Trophoblast cell (in vitro differentiated cells and primary cell): ENCODE measurements around the gene CNTN4.

Experiments used
- DNase-seq, 2 donors: peaks; one replicate each; pipeline ENCODE4 v3.0.0-alpha.2; 2016
- H2AFZ ChIP-seq: 2 replicates; pipeline ENCODE4 v1.6.1; 2013; ENCODE audit warnings: low read length, moderate library complexity, mild to moderate bottlenecking; ENCODE audit not compliant: insufficient read depth, poor library complexity
- H2AK5ac ChIP-seq: 2 replicates; pipeline ENCODE4 v1.6.1; 2013; ENCODE audit warnings: mild to moderate bottlenecking, low read length
- H2BK120ac ChIP-seq: 2 replicates; pipeline ENCODE4 v1.6.1; 2013; ENCODE audit warnings: low read length, mild to moderate bottlenecking, moderate library complexity; ENCODE audit not compliant: insufficient read depth, poor library complexity
- H2BK12ac ChIP-seq: 2 replicates; pipeline ENCODE4 v1.6.1; 2013; ENCODE audit warnings: mild to moderate bottlenecking, low read length, moderate library complexity
- H2BK5ac ChIP-seq: 2 replicates; pipeline ENCODE4 v1.6.1; 2013; ENCODE audit warnings: low read length, low read depth, moderate library complexity, mild to moderate bottlenecking; ENCODE audit not compliant: poor library complexity
- H3K14ac ChIP-seq: 2 replicates; pipeline ENCODE4 v1.6.1; 2013; ENCODE audit warnings: mild to moderate bottlenecking, low read length
- H3K18ac ChIP-seq: 2 replicates; pipeline ENCODE4 v1.6.1; 2013; ENCODE audit warnings: mild to moderate bottlenecking, low read length
- H3K23ac ChIP-seq: 2 replicates; pipeline ENCODE4 v1.6.1; 2013; ENCODE audit warnings: low read length
- H3K27ac ChIP-seq: 2 replicates; pipeline ENCODE4 v1.5.1; 2013; ENCODE audit warnings: low read depth, mild to moderate bottlenecking, inconsistent platforms, low read length, moderate library complexity
- H3K27me3 ChIP-seq: 2 replicates; pipeline ENCODE4 v1.6.1; 2013; ENCODE audit warnings: inconsistent platforms, mild to moderate bottlenecking, low read length, moderate library complexity; ENCODE audit not compliant: insufficient read depth
- H3K36me3 ChIP-seq, 2 experiments: 1 replicate in 1 of 2; 2 replicates in 1 of 2; pipeline ENCODE4 v1.6.1; 2013; ENCODE audit warnings: low read length in 2 of 2, mild to moderate bottlenecking in 2 of 2, moderate library complexity in 1 of 2; ENCODE audit not compliant: insufficient read depth in 2 of 2, control insufficient read depth in 1 of 2
- H3K4ac ChIP-seq: 2 replicates; pipeline ENCODE4 v1.6.1; 2013; ENCODE audit warnings: low read depth, mild to moderate bottlenecking, low read length, moderate library complexity
- H3K4me1 ChIP-seq, 2 experiments: 1 replicate in 1 of 2; 2 replicates in 1 of 2; pipeline ENCODE4 v1.6.1; 2013; ENCODE audit warnings: low read length in 2 of 2, mild to moderate bottlenecking in 2 of 2, moderate library complexity in 1 of 2; ENCODE audit not compliant: insufficient read depth in 2 of 2, control insufficient read depth in 1 of 2
- H3K4me2 ChIP-seq: 2 replicates; pipeline ENCODE4 v1.6.1; 2013; ENCODE audit warnings: inconsistent platforms, mild to moderate bottlenecking, low read length, moderate library complexity
- H3K4me3 ChIP-seq: 2 replicates; pipeline ENCODE4 v1.5.1; 2013; ENCODE audit warnings: mild to moderate bottlenecking, low read depth, low read length, inconsistent platforms
- H3K79me1 ChIP-seq: one replicate; pipeline ENCODE4 v1.6.1; 2013; ENCODE audit warnings: low read length
- H3K79me2 ChIP-seq: 2 replicates; pipeline ENCODE4 v1.6.1; 2013; ENCODE audit warnings: low read length, mild to moderate bottlenecking; ENCODE audit not compliant: control insufficient read depth, insufficient read depth, poor library complexity
- H3K9ac ChIP-seq: 2 replicates; pipeline ENCODE4 v1.6.1; 2013; ENCODE audit warnings: mild to moderate bottlenecking, low read length
- H3K9me3 ChIP-seq: 2 replicates; pipeline ENCODE4 v1.6.1; 2013; ENCODE audit warnings: low read depth, mild to moderate bottlenecking, control low read depth, inconsistent platforms, low read length; ENCODE audit not compliant: insufficient read depth
- H4K12ac ChIP-seq: 2 replicates; pipeline ENCODE4 v1.6.1; 2013; ENCODE audit warnings: low read depth, mild to moderate bottlenecking, low read length, moderate library complexity
- H4K8ac ChIP-seq: 2 replicates; pipeline ENCODE4 v1.6.1; 2013; ENCODE audit warnings: low read depth, mild to moderate bottlenecking, low read length, moderate library complexity
- H4K91ac ChIP-seq: one replicate; pipeline ENCODE4 v1.6.1; 2013; ENCODE audit warnings: low read depth, mild to moderate bottlenecking, low read length, moderate library complexity
- WGBS: extraction: QIAGEN DNeasy Blood & Tissue Kit; methylation state at CpG from one replicate; pipeline ENCODE4 v1.1.7; 2013; ENCODE audit warnings: missing lambda C conversion rate; ENCODE audit not compliant: insufficient read length, insufficient coverage; ENCODE audit errors: extremely low coverage; 5-methylcytosine and 5-hydroxymethylcytosine counted together

CNTN4 gene

GRCh38 chr3:2420919-2421318, 322.3 kb downstream of the CNTN4 start:
- Histone ChIP-seq H3K36me3 (no peaks in the 10 kb centered on the region), H2AFZ (no peak overlapping the region), H2BK12ac (no peak overlapping the region), H3K9ac (no peak overlapping the region), H3K4ac (no peak overlapping the region), H3K79me2 (no peaks in the 10 kb centered on the region), H3K23ac (no peak overlapping the region), H3K27ac (no peak overlapping the region), H3K4me1 (peaks cover 4 to 6% of the 10 kb centered on the region in 2 experiments), H3K9me3 (no peaks in the 10 kb centered on the region), H2AK5ac (no peak overlapping the region), H4K12ac (no peak overlapping the region), H3K27me3 (no peaks in the 10 kb centered on the region), H4K91ac (no peak overlapping the region), H3K4me3 (no peak overlapping the region), H2BK120ac (no peak overlapping the region), H3K18ac (no peak overlapping the region), H4K8ac (no peak overlapping the region), H3K14ac (no peak overlapping the region), H3K4me2 (no peak overlapping the region), H3K79me1 (no peaks in the 10 kb centered on the region), H2BK5ac (no peak overlapping the region)
- WGBS: no CpG with 5 or more reads among the region's 3 CpGs
- DNase-seq: no peak

GRCh38 chr3:2423143-2423542, 324.5 kb downstream of the CNTN4 start:
- no peak overlapping the region for H2AK5ac ChIP-seq
- DNase-seq: no peak
- H3K18ac ChIP-seq: no peak overlapping the region
- no peak overlapping the region for H3K27ac ChIP-seq
- no peak overlapping the region for H3K14ac ChIP-seq
- no peak overlapping the region for H4K91ac ChIP-seq
- no peak overlapping the region for H3K4me3 ChIP-seq
- no peak overlapping the region for H2BK120ac ChIP-seq
- H3K4me1 ChIP-seq: peaks cover 4 to 6% of the 10 kb centered on the region in 2 experiments
- H3K79me1 ChIP-seq: no peaks in the 10 kb centered on the region
- WGBS: no CpG with 5 or more reads among the region's 3 CpGs
- no peaks in the 10 kb centered on the region for H3K9me3 ChIP-seq
- no peak overlapping the region for H3K4ac ChIP-seq
- no peak overlapping the region for H3K23ac ChIP-seq
- H2BK5ac ChIP-seq: no peak overlapping the region
- H2BK12ac ChIP-seq: no peak overlapping the region
- H3K27me3 ChIP-seq: no peaks in the 10 kb centered on the region
- H3K9ac ChIP-seq: no peak overlapping the region
- no peak overlapping the region for H2AFZ ChIP-seq
- no peaks in the 10 kb centered on the region for H3K36me3 ChIP-seq
- no peak overlapping the region for H4K12ac ChIP-seq
- no peak overlapping the region for H4K8ac ChIP-seq
- H3K4me2 ChIP-seq: no peak overlapping the region
- H3K79me2 ChIP-seq: no peaks in the 10 kb centered on the region

GRCh38 chr3:2441558-2441957, 342.9 kb downstream of the CNTN4 start:
- Histone ChIP-seq H3K4ac (no peak overlapping the region), H4K91ac (no peak overlapping the region), H4K12ac (no peak overlapping the region), H3K4me1 (no peaks in the 10 kb centered on the region), H3K4me3 (no peak overlapping the region), H2AFZ (no peak overlapping the region), H4K8ac (no peak overlapping the region), H3K14ac (no peak overlapping the region), H3K27ac (no peak overlapping the region), H2AK5ac (no peak overlapping the region), H3K79me1 (no peaks in the 10 kb centered on the region), H3K27me3 (no peaks in the 10 kb centered on the region), H2BK5ac (no peak overlapping the region), H3K18ac (no peak overlapping the region), H3K23ac (no peak overlapping the region), H3K36me3 (no peaks in the 10 kb centered on the region), H3K79me2 (no peaks in the 10 kb centered on the region), H3K4me2 (no peak overlapping the region), H3K9ac (no peak overlapping the region), H2BK120ac (no peak overlapping the region), H3K9me3 (no peaks in the 10 kb centered on the region), H2BK12ac (no peak overlapping the region)
- no CpG with 5 or more reads among the region's 3 CpGs for WGBS
- no peak for DNase-seq

GRCh38 chr3:2446146-2446545, 347.5 kb downstream of the CNTN4 start:
- Histone ChIP-seq H3K4me3 (no peak overlapping the region), H2BK5ac (no peak overlapping the region), H3K14ac (no peak overlapping the region), H3K4me1 (no peaks in the 10 kb centered on the region), H2AK5ac (no peak overlapping the region), H4K12ac (no peak overlapping the region), H4K91ac (no peak overlapping the region), H4K8ac (no peak overlapping the region), H2BK120ac (no peak overlapping the region), H3K27ac (no peak overlapping the region), H3K27me3 (no peaks in the 10 kb centered on the region), H3K4me2 (no peak overlapping the region), H3K9ac (no peak overlapping the region), H3K9me3 (no peaks in the 10 kb centered on the region), H2AFZ (no peak overlapping the region), H3K79me1 (no peaks in the 10 kb centered on the region), H3K23ac (no peak overlapping the region), H3K36me3 (no peaks in the 10 kb centered on the region), H2BK12ac (no peak overlapping the region), H3K79me2 (no peaks in the 10 kb centered on the region), H3K4ac (no peak overlapping the region), H3K18ac (no peak overlapping the region)
- no CpG with 5 or more reads among the region's 3 CpGs for WGBS
- DNase-seq: no peak
